Fibroblast of the conjunctiva (primary cell): ENCODE results near the gene SCGB1C1.
"Not testable (repeated sequence)": the region's sequence is repeated elsewhere in the genome, so short reads cannot be mapped to it uniquely, and the experiment has no call there.

ENCODE experiments used
- DNase-seq: peaks from one replicate; pipeline ENCODE4 v3.0.0-alpha.2; 2010; ENCODE audit warnings: low read depth

The SCGB1C1 gene

DNA sequence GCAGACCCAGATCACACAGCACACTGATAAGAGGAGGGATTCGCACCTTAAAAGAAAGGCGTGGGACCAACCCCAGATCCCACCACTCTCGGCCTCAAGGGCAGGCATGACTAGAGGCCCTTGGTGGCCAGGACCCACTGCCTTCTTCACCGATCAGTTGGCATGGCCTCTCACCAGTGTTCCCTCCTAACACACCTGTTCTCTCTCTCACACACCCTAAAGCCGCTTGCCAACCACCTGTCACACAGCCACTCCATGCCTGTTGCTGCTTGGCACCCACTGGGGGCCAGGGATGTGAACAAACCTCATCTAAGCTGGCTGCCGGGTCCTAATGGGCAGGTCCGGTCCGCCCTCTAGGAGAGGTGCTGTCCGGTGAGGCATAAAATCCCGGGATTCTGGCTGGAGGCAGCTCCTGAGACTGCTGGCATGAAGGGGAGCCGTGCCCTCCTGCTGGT, at the start of gene SCGB1C1:
SCGB1C1 (plus strand) TSS at position 405 of the 455 bp plus-strand sequence; CDS start at position 427, 22 bp downstream.
- DNase-seq, result not testable (repeated sequence)

DNA sequence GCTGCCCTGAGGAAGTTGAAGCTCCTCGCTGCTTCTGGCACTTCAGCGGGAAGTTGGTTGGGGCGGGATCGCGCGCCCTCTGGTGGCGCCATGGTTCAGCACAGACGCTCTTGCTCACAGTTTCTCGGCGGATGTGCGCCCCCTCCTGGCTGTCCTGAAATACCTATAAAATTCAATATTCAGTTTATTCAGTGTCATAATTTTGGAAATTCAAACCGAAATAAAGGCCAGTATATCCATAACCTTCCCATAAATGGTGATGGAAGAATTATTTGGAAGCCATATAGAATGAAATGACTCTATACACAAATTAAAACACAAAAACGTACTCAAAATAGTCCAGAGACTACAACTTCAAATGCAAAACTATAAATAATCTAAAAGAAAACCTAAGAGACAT, 12.6 kb upstream of the SCGB1C1 start:
- DNase-seq, result not testable (repeated sequence)

DNA sequence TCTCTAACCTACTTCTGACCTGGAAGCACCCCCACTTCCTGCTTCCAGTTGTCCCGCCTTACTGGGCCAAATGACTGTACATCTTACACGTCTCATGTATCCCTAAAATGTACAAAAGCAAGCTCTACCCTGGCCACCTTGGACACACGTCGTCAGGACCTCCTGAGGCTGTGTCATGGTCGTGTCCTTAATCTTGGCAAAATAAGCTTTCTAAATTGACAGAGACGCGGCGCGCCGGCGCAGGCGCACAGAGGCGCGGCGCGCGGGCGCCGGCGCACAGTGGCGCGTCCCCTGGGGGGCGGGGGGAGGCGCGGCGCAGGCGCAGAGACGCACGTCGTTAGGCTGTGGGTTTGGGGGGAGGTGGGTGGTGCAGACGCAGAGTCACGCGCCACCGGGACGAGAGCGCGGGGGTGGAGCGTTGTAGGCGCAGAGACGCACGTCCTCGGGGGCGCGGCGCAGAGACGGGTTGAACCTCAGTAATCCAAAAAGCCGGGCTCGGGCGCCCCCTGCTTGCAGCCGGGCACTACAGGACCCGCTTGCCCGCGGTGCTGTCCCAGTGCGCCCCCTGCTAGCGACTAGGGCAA, 3.6 kb upstream of the SCGB1C1 start:
- not testable (repeated sequence) for DNase-seq

DNA sequence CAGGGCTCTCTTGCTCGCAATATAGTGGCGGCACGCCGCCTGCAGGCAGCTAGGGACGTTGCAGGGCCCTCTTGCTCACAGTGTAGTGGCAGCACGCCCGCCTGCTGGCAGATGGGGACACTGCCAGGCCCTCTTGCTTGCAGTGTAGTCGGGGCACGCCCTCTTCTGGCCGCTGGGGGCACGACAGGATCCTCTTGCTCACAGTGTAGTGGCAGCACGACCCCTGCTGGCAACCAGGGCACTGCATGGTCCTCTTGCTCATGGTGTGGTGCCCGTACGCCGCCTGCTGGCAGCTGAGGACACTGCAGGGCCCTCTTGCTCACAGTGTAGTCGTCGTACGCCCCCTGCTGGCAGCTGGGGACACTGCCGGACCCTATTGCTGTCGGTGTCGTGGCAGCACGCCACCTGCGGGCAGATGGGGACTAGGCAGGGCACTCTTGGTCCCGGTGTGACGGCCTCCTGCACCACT, 3.0 kb upstream of the SCGB1C1 start:
- DNase-seq, result not testable (repeated sequence)

DNA sequence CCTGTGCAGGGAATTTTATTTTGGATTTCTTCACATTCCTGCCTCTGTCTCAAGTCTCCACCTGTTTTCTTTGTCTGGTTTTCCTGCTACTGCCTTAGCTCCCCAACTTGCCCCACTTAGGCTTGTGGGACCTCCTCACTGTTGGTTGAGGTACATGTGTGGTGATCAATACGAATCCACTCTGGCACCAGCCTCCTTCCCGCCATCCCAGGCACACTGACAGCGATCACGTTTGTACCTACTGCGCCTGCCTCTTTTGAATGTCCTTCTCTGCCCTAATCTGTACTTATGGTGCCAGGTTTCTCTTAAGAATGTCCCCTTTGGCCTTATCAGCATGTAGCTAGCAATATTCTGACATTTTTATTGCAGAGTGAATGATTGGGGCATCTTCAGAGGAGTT, 2.3 kb upstream of the SCGB1C1 start:
- DNase-seq, result not testable (repeated sequence)

DNA sequence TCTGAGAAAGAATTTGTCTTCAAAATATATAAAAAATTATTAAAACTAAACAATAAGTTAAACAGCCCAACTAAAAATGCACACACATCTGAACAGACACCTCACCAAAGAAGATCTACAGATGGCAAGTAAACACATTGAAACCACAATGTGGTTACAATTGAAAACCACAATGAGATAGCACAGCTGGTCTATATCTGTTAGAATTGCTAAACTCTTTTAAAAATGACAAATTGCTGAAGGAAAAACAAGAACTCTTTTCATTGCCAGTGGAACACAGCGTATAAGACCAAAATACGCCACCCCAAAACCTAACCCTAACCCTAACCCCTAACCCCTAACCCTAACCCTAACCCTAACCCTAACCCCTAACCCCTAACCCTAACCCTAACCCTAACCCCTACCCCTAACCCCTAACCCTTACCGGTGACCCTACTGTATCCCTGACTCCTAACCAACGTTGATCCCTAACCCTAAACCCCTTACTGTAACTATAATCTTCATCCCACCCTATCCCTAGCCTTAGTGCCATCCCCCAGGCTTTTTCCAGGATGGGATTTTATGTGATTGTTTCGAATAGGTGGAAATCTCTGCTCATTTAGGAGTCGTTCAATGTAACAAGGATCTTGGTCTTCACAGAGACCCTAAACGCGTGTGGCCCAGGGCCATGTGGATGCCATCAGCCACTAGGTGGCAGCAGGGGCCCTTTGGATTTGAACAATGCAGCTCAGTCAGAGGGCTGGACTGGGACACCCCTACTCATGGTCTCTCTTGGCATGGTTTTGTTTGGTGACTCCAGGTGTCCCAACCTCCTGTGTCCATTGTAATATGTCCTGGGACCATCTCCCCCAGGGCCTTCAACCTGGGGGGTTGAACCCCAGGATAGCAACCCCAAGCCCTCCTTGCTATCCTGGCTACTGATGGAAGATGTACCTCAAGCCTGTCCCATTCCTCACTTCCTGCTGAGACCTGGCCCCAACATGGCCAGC, 1.1 kb upstream of the SCGB1C1 start:
- DNase-seq, result not testable (repeated sequence)

DNA sequence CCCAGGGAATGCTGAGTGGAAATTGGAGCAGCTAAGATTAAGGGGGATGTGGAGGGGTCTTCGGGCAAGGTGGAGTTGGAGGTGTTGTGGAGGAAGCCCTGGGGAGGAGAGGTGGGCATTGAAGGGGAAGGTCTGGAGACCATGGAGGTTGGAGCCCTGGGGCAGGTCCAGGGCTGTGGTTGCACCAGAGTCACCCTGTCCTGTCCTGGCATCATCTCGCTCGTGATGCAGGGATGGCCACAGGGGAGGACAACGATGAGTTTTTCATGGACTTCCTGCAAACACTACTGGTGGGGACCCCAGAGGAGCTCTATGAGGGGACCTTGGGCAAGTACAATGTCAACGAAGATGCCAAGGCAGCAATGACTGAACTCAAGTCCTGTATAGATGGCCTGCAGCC, 603 bp downstream of the SCGB1C1 start:
- not testable (repeated sequence) for DNase-seq

DNA sequence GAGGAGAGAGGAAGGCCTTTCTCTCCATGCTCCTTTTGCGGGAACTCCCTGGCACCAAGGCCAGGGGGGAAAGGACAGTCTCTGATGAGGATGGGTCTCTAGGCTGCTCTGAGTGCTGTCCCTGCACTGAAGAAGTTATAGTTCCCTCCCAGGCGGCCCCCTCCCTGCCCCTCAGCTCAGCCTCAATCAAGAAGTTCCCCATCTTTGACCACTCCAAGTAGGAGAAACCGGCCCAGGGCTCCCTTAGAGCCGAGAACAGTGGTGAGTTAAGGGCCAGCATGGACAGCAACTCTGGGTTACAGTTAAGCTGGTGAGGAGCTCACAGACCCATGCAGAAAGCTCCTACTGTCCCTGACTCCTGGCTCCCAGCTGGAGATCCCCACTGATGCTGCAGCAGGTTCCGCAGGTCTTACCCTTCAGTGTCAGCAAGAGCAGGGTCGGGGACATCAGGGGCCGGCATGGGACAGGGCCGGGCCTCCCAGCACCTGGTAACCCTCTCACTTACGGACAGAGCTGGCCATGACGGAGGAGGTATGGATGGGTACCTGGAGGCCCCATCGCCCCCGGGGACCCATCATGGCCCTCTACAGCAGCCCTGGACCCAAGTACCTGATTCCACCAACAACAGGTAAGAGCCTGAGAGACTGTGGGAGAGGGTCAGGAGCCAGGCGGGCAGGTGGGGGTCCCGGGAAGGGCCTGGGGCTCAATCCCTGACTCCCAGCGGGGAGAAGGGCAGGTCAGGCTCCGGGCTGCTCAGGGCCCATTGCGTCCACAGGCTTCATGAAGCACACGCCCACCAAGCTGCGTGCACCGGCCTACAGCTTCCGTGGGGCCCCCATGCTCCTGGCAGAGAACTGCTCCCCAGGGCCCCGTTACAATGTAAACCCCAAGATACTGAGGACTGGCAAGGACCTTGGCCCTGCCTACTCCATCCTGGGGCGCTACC, 4.2 kb downstream of the SCGB1C1 start:
- no peak for DNase-seq

DNA sequence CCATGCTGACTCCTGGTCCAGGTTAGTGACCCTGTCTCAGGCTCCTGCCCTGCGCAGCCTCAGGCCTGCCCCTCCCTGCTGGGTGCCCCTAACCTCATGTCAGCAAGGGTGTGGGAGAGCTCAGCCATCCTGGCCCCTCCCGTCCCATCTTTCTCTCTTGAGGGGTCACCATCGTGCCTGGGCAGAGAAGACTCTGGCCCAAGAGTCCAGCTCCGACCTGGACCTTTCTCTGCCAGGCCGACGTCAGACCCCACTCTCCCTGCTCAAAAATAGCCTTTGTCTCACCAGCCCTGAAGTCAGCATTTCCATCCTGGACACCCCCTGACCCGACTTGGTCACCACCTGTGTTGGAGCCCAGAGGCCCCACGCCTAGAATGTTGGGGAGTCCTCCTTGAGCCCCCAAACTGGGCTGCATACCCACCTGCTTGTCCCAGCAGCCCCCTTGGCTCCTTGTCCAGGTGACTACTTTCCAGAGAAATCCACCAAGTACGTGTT, 4.9 kb downstream of the SCGB1C1 start:
- DNase-seq, result no peak

DNA sequence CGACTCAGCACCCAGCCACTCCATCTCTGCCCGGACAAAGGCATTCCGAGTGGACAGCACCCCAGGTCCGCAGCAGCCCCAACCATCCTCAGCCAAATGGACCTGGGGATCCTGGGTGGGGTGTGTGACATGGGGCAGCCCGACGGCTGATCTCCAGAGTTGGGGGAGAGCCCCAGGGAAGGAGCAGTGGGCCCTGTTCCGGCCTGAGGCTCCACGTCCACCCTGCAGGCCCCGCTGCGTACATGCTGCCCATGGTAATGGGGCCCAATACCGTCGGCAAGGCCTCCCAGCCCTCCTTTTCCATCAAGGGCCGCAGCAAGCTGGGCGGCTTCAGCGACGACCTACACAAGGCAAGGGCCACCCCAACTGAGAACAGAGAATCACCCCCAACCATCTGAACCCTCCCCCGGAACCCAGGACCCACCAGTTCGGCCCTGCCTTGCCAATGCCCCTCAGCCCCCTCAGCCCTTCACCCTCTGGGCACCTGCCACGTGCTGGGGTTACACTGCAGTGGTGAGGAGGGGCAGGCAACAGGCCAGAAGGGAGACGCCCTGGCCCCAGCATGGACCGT, 5.4 kb downstream of the SCGB1C1 start:
- DNase-seq, result no peak

DNA sequence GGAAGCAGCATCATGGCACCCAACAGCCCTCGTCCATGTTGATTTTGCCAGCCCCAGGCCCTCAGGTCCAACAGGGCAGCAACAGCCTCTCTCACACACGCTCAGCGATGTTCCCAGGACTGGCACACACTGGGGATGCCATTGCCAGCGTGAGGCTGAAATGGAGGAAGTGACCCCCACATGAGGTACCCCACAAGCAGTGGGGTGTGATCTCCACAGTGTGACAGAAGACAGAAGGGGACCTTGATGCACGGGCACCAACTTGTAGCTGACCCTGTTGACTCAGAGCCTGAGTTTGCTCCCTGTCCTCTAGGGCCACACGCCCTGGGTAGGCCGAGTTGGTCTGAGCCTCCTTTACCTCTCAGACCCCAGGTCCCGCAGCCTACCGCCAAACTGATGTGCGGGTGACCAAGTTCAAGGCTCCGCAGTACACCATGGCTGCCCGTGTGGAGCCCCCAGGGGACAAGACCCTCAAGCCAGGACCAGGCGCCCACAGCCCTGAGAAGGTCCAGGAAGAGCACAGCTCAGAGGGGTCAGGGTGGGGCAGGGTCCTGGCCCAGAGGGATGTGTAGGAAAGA, 6.2 kb downstream of the SCGB1C1 start:
- no peak for DNase-seq

DNA sequence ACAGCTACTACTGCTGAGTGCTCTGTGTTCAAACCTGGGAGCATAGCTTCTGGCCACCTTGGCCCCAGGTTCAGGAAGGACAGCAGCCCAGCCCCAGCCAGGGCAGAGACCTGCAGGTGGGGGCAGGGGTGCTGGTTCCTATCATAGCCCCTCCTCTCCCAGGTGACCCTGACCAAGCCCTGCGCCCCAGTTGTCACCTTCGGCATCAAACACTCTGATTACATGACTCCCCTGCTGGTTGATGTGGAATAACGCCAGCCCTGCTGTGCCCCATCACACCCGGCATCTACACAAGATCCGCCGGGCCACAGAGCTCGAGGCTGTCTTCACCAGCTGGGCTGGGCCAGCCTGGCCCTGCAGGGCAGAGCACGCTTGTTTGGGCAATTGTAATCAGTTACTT, 6.9 kb downstream of the SCGB1C1 start:
- DNase-seq, result no peak

DNA sequence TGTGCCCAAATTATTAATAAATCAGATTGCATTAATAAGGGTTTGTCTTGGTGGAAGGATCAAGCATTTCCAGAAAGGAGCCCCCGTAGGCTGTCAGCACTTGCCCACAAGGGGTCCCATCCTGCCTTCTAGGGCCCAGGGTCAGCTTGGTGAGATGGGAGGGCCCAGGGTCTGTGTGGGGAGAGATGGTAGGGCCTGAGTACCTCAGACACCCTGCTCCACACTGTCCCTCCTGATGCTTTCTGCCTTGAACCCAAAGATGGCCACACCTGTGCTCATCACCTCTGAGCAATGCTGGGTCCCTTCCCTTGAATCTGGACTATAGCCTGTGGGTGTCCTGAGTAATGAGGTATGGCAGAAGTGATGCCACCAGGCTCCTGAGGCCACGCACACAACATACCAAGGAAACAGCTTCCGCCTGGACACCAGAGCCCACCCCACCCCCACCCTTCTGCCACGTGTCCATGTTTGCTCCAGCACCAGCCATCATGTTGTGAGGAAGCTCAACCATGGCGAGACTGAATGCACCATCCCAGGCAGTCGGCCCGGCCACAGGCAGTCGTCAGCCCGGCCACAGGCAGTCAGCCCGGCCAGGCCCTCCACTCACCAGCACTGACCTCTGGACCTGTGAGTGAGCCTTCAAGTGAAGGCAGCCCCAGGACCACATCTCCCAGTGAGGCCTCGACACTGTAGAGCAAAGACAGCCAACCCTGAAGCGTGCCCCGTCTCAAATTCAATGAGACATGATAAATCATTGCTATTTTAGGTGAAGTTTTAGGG, 7.5 kb downstream of the SCGB1C1 start:
- no peak for DNase-seq

DNA sequence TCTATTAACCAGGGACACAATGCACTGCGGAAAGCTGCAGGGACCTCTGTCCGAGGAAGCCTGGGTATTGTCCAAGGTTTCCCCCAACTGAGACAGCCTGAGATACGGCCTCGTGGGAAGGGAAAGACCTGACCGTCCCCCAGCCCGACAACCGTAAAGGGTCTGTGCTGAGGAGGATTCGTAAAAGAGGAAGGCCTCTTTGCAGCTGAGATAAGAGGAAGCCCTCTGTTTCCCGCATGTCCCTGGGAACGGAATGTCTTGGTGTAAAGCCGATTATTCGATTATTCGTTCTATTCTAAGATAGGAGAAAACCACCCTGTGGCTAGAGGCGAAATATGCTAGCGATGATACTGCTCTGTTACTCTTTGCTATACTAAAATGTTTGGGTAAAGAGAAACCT, 9.1 kb downstream of the SCGB1C1 start:
- DNase-seq, result no peak

DNA sequence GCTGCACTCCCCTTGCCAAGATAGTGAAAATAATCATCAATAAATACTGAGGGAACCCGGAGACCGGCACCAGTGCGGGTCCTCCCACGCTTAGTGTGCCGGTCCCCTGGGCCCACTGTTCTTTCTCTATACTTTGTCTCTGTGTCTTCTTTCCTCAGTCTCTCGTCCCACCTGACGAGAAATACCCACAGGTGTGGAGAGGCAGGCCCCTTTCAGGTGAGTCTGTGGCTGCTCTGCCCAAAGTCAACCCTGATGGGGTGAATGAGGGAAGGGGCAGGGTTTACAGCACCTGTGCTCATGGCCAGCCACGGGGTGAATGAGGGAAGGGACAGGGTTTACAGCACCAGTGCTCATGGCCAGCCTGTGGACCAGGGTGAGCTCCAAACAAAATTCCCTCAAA, 9.6 kb downstream of the SCGB1C1 start:
- no peak for DNase-seq

DNA sequence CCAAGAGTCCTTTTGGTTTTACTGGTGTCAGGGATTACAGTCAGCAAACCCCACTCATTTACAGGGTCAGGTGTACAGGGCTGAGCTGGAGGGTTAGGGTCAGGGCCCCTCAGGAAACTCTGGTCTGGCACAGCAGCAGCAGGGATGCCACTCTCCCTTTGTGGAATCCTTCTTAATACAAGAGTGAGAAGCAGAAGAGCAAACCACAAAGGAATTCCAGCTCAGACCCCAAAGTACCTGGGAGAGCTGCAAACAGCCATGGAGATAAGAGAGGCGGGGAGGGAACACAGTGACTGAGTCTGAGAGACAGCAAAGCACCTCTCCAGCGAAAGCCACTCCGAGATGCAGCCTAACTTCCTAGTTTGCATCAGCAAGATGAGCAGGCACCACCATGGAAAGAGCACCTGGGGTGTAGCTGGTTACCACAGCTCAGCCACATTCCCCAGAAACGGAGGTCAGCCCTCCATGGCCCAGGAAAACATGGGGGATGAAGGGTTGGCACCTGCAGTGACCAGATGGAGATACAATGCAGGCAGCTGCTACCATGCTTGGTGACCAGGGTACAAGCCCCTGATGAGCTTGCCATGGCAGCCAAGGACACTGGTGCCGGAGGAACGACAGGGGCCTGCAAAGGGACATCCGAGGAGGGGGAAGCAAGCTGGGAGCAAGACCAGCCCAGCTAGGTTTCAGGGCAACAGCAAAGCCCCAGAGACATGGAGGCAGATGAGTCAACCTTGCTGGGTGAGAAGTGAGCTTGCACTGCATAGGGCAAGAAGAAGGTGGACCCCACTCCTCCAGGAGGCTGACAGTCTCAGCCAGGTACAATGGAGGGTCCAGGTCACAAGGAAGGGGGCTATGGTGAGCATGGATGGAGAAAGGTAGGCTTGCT, 10.4 kb downstream of the SCGB1C1 start:
- DNase-seq, result no peak

DNA sequence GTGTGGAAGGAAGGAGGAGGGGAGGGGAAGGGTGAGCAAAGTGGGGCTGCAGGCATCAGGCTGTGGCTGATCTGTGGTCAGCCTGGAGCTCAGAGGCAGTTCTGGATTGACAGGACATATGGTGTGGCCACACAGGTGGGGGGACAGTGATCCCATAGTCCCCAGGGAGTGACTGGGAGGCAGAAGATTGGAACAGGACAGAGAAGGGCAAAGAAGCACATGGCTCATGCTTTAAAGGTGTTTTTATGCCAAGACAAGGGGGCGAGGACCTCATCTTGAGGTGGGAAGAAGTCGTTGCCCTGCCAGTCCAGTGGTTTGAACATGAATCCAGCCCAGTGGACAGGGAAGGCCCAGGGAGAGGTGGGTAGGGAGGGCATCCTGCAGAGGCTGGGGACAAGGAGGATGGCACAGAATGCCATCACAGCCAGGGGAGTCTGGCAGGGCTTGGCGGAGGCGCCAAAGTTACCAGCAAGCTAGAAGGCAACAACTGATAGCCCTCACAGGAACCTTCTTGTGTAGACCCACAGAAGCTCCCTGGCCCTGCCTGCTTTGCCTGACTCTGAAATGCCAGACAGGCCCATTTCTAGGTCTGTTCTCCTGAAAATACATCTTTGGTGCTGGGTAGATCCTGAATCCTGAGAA, 11.2 kb downstream of the SCGB1C1 start:
- DNase-seq, result no peak

DNA sequence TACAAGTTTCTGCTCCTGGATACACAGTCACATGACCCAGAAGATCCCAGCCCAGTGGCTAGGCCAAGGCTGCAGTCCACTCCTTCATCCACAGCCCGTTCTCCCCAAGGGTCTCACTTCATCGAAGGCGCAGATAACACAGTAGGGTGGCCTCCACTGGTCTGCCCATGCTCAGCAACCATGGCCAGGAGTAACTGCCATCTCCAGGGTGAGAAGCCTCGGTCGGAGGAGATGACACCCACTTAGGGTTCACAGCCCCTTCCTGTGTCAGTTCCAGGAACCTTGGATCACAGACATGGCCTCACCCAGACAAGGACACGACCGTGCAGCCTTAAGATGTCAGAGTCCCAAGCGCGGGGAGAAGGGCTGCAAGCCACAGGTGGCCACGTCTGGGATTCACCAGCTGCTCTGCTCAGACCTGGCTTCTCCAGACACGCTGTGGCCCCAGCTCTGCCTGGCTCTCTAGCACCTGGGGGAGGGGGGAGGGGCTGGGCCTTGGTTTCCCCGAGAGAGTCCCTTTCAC, 11.8 kb downstream of the SCGB1C1 start:
- DNase-seq, result no peak
